HTR-8/SVneo (cell line): ENCODE measurements around the gene CAMK2D.

Experiments
- DNase-seq: peaks from one replicate; pipeline ENCODE4 v3.0.0; 2011; ENCODE audit warnings: low spot score, mixed read lengths; ENCODE audit not compliant: insufficient read length
- FAIRE-seq: peaks from 2 replicates; lab custom pipeline; 2011; peaks lifted over from hg19 to GRCh38; lab: Jason Lieb, UNC

The CAMK2D gene

GRCh38 chr4:113547487-113548042 is 214.0 kb downstream of the CAMK2D start:
- peak; percentile 72 for DNase-seq
- FAIRE-seq, result peak; percentile 99

GRCh38 chr4:113541933-113542332 is 219.6 kb downstream of the CAMK2D start:
- FAIRE-seq, result no peak
- DNase-seq, result no peak

GRCh38 chr4:113540859-113541258 is 220.7 kb downstream of the CAMK2D start:
- DNase-seq (no peak), FAIRE-seq (no peak)

- DNase-seq (peak; percentile 2), FAIRE-seq (no peak)
These were observed 222.1 kb downstream of the CAMK2D start for GRCh38 chr4:113539408-113539807.

- DNase-seq, result no peak
- FAIRE-seq, result no peak
These were observed 223.9 kb downstream of the CAMK2D start for GRCh38 chr4:113537628-113538027.

- no peak for FAIRE-seq
- no peak for DNase-seq
These were observed 224.3 kb downstream of the CAMK2D start for GRCh38 chr4:113537203-113537602.

GRCh38 chr4:113534711-113535110 is 226.8 kb downstream of the CAMK2D start:
- FAIRE-seq (no peak), DNase-seq (no peak)

- no peak for DNase-seq
- FAIRE-seq, result no peak
These were observed 230.0 kb downstream of the CAMK2D start for GRCh38 chr4:113531572-113531971.

- DNase-seq (no peak), FAIRE-seq (no peak)
These were observed 233.1 kb downstream of the CAMK2D start for GRCh38 chr4:113528395-113528794.

GRCh38 chr4:113525521-113525920 is 236.0 kb downstream of the CAMK2D start:
- DNase-seq, result no peak
- no peak for FAIRE-seq

- DNase-seq (no peak), FAIRE-seq (no peak)
These were observed 236.9 kb downstream of the CAMK2D start for GRCh38 chr4:113524505-113525186.

- FAIRE-seq, result no peak
- DNase-seq, result no peak
These were observed 237.4 kb downstream of the CAMK2D start for GRCh38 chr4:113524096-113524495.

- no peak for DNase-seq
- no peak for FAIRE-seq
These were observed 239.1 kb downstream of the CAMK2D start for GRCh38 chr4:113522433-113522832.

GRCh38 chr4:113513382-113513781 is 248.2 kb downstream of the CAMK2D start:
- FAIRE-seq (no peak), DNase-seq (no peak)

GRCh38 chr4:113512880-113513279 is 248.7 kb downstream of the CAMK2D start:
- FAIRE-seq, result no peak
- DNase-seq, result no peak

GRCh38 chr4:113511944-113512343 is 249.6 kb downstream of the CAMK2D start:
- no peak for FAIRE-seq
- no peak for DNase-seq

GRCh38 chr4:113509851-113510250 is 251.7 kb downstream of the CAMK2D start:
- DNase-seq (no peak), FAIRE-seq (no peak)

GRCh38 chr4:113505044-113505443 is 256.5 kb downstream of the CAMK2D start:
- DNase-seq (no peak), FAIRE-seq (no peak)

GRCh38 chr4:113504422-113504821 is 257.1 kb downstream of the CAMK2D start:
- DNase-seq, result no peak
- no peak for FAIRE-seq

GRCh38 chr4:113503691-113504090 is 257.8 kb downstream of the CAMK2D start:
- no peak for DNase-seq
- FAIRE-seq, result no peak

GRCh38 chr4:113502906-113503305 is 258.6 kb downstream of the CAMK2D start:
- DNase-seq, result no peak
- no peak for FAIRE-seq

- DNase-seq (no peak), FAIRE-seq (no peak)
These were observed 259.1 kb downstream of the CAMK2D start for GRCh38 chr4:113502476-113502875.
